ENCODE data around the gene ERVH48-1.

DNA sequence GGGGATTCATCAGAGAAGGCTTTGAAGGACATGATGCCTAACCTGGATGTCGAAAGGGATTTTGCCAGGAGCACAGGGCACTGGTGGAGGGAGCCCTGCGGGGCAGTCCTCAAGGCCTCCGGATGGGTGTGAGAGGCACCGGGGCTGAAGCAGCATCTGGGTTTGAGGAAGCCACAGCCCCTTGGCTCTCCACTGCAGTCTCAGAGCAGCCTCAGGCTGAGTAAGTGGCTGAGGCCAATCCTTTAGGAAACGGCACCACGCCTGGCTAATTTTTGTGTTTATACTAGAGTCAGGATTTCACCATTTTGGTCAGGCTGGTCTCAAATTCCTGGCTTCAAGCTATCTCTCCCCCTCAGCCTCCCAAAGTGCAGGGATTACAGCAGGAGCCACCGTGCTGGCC is 12.0 kb downstream of the ERVH48-1 start:
- TF ChIP-seq BRCA1 (IDR thresholded peaks at IDR 0.05; ENCODE audit: low read depth, low read length) (no peak), CTCF (IDR thresholded peaks at IDR 0.05; ENCODE audit: control extremely low read depth in 1 of 3, insufficient read depth in 1 of 3, low read depth in 1 of 3, low read length in 3 of 3) (no peak), KDM1A (IDR thresholded peaks at IDR 0.05; ENCODE audit: borderline replicate concordance, low read length) (no peak), POLR2A (IDR thresholded peaks at IDR 0.05; ENCODE audit: control extremely low read depth in 1 of 2, low read depth in 2 of 2, low read length in 2 of 2) (no peak)
